ENCODE results near the gene TLCD3A. TPM values are rescaled to one million over a fixed set of nuclear protein-coding genes. Genes with fewer than 3 reads are reported as not detected.

TLCD3A gene
- total and polyA plus RNA-seq, 10 of the 15 experiments (the other 5 are each of a cell fraction or from before 2014, with no cell fraction given) = 2.9 to 29.7 (median 17.8) TPM

DNA sequence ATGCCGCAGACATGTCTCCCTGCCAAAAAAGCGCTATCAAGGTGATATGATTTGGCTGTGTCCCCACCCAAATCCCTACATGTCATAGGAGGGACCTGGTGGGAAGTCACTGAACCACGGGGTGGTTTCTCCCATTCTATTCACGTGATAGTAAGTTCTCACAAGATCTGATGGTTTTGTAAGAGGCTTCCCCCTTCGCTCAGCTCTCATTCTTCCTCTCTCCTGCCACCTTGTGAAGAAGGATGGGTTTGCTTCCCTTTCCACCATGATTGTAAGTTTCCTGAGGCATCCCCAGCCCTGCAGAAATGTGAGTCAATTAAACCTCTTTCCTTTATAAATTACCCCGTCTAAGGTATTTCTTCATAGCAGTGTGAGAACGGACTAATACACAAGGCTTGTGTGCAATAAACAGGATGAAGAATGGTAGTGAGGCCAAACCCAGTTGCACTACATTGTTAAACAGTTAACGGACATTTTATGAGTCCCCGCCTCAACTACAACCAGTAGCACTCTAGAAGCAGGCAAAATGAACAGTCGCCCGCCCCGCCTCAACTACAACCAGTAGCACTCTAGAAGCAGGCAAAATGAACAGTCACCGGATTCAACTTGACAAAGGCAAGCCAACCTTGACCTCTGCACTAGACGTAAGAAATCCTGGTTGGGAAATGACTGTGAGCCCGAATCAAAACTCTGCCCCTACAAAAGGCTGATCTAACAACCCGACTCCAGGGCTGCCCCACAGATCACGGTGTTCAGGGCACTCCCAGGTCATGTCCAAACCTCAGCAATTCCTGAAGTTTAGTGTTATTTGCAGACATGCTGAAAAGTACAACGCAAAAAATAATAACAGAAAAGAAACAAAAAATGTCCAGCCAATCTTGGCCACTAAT, 44.1 kb upstream of the TLCD3A start:
- DNase-seq (ENCODE audit: low read depth, low spot score) = no peak
- intact Hi-C loops (cut with micrococcal nuclease; ENCODE audit: unreplicated experiment) (loop anchor here (5.0 kb wide), 1 partner anchor 276 kb away; a partner anchor contains a TSS), in situ Hi-C loops (cut with MboI) (no loop called here)
- RAD21 ChIA-PET (ENCODE audit: unreplicated experiment) = interaction anchor here (1.6 to 2.2 kb wide), 2 partner anchors 12 to 276 kb away, joined by 12 to 13 read pairs; no protein-coding TSS in a partner anchor
- SMC1A ChIA-PET (ENCODE audit: uncharacterized antibody, unreplicated experiment) = interaction anchor here (0.7 to 1.1 kb wide), 3 partner anchors 12 to 276 kb away, joined by 3 to 11 read pairs (median 3); no protein-coding TSS in a partner anchor
- POLR2A ChIA-PET = interaction anchor here (0.7 kb wide), 1 partner anchor 11 kb away, joined by 3 read pairs; no protein-coding TSS in a partner anchor
- TF ChIP-seq, protein P1, sequence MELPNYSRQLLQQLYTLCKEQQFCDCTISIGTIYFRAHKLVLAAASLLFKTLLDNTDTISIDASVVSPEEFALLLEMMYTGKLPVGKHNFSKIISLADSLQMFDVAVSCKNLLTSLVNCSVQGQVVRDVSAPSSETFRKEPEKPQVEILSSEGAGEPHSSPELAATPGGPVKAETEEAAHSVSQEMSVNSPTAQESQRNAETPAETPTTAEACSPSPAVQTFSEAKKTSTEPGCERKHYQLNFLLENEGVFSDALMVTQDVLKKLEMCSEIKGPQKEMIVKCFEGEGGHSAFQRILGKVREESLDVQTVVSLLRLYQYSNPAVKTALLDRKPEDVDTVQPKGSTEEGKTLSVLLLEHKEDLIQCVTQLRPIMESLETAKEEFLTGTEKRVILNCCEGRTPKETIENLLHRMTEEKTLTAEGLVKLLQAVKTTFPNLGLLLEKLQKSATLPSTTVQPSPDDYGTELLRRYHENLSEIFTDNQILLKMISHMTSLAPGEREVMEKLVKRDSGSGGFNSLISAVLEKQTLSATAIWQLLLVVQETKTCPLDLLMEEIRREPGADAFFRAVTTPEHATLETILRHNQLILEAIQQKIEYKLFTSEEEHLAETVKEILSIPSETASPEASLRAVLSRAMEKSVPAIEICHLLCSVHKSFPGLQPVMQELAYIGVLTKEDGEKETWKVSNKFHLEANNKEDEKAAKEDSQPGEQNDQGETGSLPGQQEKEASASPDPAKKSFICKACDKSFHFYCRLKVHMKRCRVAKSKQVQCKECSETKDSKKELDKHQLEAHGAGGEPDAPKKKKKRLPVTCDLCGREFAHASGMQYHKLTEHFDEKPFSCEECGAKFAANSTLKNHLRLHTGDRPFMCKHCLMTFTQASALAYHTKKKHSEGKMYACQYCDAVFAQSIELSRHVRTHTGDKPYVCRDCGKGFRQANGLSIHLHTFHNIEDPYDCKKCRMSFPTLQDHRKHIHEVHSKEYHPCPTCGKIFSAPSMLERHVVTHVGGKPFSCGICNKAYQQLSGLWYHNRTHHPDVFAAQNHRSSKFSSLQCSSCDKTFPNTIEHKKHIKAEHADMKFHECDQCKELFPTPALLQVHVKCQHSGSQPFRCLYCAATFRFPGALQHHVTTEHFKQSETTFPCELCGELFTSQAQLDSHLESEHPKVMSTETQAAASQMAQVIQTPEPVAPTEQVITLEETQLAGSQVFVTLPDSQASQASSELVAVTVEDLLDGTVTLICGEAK (IDR thresholded peaks at IDR 0.05; ENCODE audit: borderline replicate concordance) = no peak
- no peaks in the 10 kb centered on the region for H3K27me3 ChIP-seq (replicated peaks in 1 of 2; ENCODE audit: control insufficient read depth in 2 of 2, insufficient read depth in 2 of 2, low read length in 1 of 2)
- FAIRE-seq = no peak
- CTCF ChIA-PET = interaction anchor here (0.7 to 3.2 kb wide), 5 partner anchors 9 to 276 kb away, joined by 3 to 22 read pairs (median 3); no protein-coding TSS in a partner anchor
- H3K9ac ChIP-seq (ENCODE audit: control insufficient read depth, insufficient read depth, low read length) = no peak overlapping the region
- H3K27ac ChIP-seq (ENCODE audit: control insufficient read depth, insufficient read depth) = no peak overlapping the region
- no peaks in the 10 kb centered on the region for H3K9me3 ChIP-seq (replicated peaks; ENCODE audit: control insufficient read depth, insufficient read depth, low read length)
- no TSS peak for BruUV-seq (replicated peaks)
- no peaks in the 10 kb centered on the region for H4K20me1 ChIP-seq (ENCODE audit: control insufficient read depth, insufficient read depth)
- no peak overlapping the region for H3K4me3 ChIP-seq
- H3K79me2 ChIP-seq (ENCODE audit: control insufficient read depth, insufficient read depth, low read length) = no peaks in the 10 kb centered on the region
- WGBS (ENCODE audit: insufficient coverage, insufficient replicate concordance, low lambda C conversion rate, missing lambda C conversion rate) = 82% methylated on average over 18 of the region's 18 CpGs
- H2AFZ ChIP-seq (ENCODE audit: control insufficient read depth, low read depth, low read length) = no peak overlapping the region
- peaks cover 0 to 14% of the 10 kb centered on the region in 2 experiments; a peak in 3 of 4 replicates for H3K36me3 ChIP-seq (ENCODE audit: control insufficient read depth in 2 of 2, insufficient read depth in 2 of 2, low read length in 1 of 2)
- no peak for ATAC-seq
- no peaks in the 10 kb centered on the region for H3K4me1 ChIP-seq (ENCODE audit: control insufficient read depth, insufficient read depth, low read length)
- H3K4me2 ChIP-seq (ENCODE audit: control insufficient read depth, insufficient read depth) = no peak overlapping the region
